NCI-H345 (cell line): ENCODE results near the gene NLRP1.

Experiments used
- DNase-seq: peaks from one replicate; lab custom pipeline; 2025; lab: John Stamatoyannopoulos, UW

The NLRP1 gene

DNA sequence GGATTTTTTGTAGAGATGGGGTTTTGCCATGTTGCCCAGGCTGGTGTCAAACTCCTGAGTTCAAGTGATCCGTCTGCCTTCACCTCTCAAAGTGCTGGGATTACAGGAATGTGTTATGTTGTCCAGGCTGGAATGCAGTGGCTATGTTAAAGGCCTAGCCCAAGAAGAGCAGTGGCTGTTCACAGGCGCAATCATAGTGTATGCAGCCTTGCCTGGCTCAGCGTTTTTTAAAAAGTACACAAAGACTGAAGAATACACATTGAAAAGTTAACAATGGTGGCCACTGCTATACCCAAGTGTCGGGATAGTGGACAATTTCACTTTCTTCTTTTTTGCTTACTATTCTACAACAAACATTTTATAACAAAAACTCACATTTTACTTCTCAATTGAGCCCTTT is 105.3 kb downstream of the NLRP1 start:
- no peak for DNase-seq

DNA sequence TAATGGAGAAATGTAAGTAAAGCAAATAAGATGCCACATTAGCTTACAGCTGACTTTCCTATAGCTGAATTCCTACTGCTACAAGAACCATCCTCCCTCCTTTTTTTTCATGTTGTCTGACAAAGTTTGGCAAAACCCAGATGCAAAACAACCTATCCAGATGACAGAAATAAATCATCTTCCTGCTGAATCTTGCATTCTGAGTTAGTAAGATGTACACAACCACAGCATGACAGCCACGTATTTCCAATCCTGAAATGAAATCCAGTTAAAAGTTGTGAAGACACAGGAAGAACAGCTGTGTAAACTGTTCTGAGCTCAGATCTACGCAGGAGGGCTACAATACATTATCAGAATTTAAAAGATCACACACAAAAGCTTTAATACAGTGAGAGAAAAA is 110.4 kb downstream of the NLRP1 start:
- no peak for DNase-seq

DNA sequence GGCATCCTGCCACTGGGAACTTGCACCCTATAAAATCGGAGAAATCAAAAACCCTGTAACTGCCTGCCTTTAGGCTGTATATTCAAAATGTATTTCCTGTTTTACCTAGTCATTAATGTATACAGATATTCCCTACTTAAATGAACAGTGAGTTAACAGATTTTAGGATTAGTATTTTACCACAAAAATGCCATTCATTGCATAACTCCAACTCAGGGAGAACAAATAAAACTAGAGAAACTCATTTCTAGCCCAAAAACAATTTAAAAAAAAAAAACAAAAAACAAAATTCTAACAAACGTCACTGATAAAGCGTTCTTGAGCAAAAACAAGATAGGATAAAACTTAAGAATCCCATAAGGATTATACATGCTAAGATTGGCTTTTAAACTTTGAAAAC is 111.8 kb downstream of the NLRP1 start:
- DNase-seq: no peak

DNA sequence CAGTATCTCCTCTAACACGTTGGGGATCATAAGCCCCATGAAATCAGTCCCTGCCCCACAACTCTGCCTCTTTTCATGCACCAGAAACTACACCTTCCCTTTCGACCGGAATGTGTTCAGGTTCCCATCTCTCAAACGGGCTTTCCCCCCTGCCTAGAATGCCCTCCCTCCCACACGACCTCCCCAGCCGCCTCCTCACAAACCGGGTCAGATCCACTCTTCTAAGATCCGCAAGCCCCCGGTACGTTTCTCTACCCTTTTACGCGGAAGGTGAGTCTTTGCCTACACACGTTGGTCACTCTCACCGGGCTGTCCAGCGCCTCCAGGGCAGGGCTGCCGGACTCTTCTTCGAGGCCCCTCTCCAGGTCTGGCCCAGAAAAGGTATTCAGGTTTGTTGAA is 116.2 kb downstream of the NLRP1 start:
- no peak for DNase-seq

DNA sequence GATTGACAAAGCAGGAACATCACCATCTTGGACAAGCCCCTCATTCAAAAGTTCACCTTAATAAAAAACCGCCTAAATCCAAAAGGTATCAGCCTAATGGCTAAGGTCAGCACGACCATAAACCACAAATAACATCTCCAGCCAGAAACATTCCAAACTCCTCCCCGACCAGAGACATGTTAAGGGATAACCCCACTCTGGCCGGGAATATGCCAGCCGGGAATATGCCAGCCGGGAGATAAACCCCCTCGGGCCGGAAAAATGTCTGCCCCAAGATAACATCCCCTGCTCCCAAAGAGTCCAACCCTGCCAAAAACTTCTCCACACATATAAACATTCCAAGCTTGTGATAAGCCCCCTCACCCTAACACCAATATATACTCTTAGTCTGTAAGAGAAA is 116.9 kb downstream of the NLRP1 start:
- DNase-seq: no peak

DNA sequence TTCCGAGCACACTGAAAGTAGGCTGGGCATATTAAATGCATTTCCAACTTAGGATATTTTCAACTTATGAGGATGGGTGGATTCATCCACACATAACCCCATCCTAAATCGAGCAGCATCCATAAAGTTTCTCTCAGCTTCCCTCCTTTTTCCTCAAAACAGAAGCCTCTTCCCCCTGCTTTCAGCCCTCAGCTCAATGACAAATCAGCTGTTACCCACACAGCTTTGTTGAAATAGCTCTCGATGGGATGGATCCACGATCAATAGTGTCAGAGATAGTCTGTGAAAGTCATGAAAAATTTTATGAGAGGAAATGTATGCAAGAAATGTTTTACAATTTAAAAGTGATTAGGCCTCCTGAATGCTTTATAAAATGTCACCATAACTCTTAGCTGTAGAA is 118.0 kb downstream of the NLRP1 start:
- DNase-seq: no peak

DNA sequence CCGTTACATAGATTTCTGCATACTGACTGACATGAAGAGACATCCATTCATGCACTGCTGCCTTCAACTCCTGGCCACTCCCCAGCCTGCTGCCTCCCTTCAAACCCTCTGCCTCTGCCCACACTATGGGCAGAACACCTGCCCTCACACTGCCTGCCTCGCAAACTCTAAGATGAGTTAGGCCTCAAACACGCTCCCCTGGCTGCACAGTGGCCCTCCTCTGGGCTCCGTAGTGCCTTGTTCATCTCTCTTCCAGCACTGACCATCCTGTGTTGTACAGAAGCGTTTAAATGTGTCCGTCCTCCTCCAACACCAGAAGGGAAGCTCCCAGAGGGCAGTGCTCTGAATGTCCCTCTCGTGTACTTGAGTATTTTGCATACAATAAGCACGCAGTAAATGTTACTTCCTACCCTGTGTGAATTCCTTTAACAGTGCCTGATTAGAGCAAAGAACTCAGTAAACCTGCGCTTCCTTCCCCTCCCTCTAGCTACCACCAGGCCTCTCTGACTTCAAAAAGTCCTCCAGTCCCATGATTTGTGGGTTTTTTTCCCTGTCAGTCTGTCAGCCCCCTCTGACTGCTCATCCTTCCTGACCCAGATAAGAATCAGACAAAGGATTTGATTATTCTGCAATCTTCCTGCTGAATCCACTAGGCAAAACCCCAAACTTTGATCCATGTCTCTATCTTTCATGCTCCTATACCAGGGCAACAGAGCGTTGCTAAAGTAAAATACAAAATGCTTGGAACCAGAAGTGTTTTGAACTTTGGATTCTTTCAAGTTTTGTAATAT is 119.4 kb downstream of the NLRP1 start:
- DNase-seq: no peak
